Measurements from ENCODE around the gene TRABD2B.

The TRABD2B gene

GRCh38 chr1:47843781-47844557, 153.2 kb downstream of the TRABD2B start:
- no peak for DNase-seq

GRCh38 chr1:47843059-47843458, 154.1 kb downstream of the TRABD2B start:
- DNase-seq, result no peak

- no peak for DNase-seq
These were observed 154.8 kb downstream of the TRABD2B start for GRCh38 chr1:47842228-47842919.

- no peak for DNase-seq
These were observed 155.8 kb downstream of the TRABD2B start for GRCh38 chr1:47841356-47841755.

- DNase-seq, result no peak
These were observed 156.6 kb downstream of the TRABD2B start for GRCh38 chr1:47840393-47841190.

- no peak for DNase-seq
These were observed 157.8 kb downstream of the TRABD2B start for GRCh38 chr1:47839433-47839760.

GRCh38 chr1:47838562-47839432, 158.4 kb downstream of the TRABD2B start:
- no peak for DNase-seq

GRCh38 chr1:47837866-47838561, 159.2 kb downstream of the TRABD2B start:
- DNase-seq, result no peak

- DNase-seq, result no peak
These were observed 159.9 kb downstream of the TRABD2B start for GRCh38 chr1:47837056-47837830.

GRCh38 chr1:47835409-47835808, 161.8 kb downstream of the TRABD2B start:
- DNase-seq, result no peak

- no peak for DNase-seq
These were observed 162.9 kb downstream of the TRABD2B start for GRCh38 chr1:47834326-47834725.

- DNase-seq, result no peak
These were observed 166.4 kb downstream of the TRABD2B start for GRCh38 chr1:47830641-47831333.

- no peak for DNase-seq
These were observed 167.2 kb downstream of the TRABD2B start for GRCh38 chr1:47830021-47830420.

GRCh38 chr1:47828978-47829377, 168.2 kb downstream of the TRABD2B start:
- no peak for DNase-seq

GRCh38 chr1:47827109-47827508, 170.1 kb downstream of the TRABD2B start:
- no peak for DNase-seq

GRCh38 chr1:47824716-47825115, 172.5 kb downstream of the TRABD2B start:
- no peak for DNase-seq

GRCh38 chr1:47824297-47824696, 172.9 kb downstream of the TRABD2B start:
- DNase-seq, result no peak

- no peak for DNase-seq
These were observed 174.0 kb downstream of the TRABD2B start for GRCh38 chr1:47823040-47823808.

- no peak for DNase-seq
These were observed 175.4 kb downstream of the TRABD2B start for GRCh38 chr1:47821760-47822159.

- no peak for DNase-seq
These were observed 177.7 kb downstream of the TRABD2B start for GRCh38 chr1:47819574-47819888.

Data from activated CD4-positive, alpha-beta T cell treated with anti-CD3 and anti-CD28 coated beads, Interleukin-10, Interleukin-2, amounts not matched to agents 100 ng/mL and 50 ng/mL, durations not matched to agents 16 hours and 8 hours (primary cell).